ENCODE results near the gene SHC4. TPM values are rescaled to one million over a fixed set of nuclear protein-coding genes. Genes with fewer than 3 reads are reported as not detected.
A peak's percentile ranks its signal among the peaks of the same experiment; 100 is the strongest.

Gene SHC4
- total RNA-seq, 3 donors from 2014 or later, result 0.16 to 4.0 (median 1.3) TPM

- H3K36me3 ChIP-seq, result no peaks in the 10 kb centered on the region
- TF ChIP-seq POLR2AphosphoS5 (IDR thresholded peaks at IDR 0.05), result no peak
- TF ChIP-seq, protein P1, sequence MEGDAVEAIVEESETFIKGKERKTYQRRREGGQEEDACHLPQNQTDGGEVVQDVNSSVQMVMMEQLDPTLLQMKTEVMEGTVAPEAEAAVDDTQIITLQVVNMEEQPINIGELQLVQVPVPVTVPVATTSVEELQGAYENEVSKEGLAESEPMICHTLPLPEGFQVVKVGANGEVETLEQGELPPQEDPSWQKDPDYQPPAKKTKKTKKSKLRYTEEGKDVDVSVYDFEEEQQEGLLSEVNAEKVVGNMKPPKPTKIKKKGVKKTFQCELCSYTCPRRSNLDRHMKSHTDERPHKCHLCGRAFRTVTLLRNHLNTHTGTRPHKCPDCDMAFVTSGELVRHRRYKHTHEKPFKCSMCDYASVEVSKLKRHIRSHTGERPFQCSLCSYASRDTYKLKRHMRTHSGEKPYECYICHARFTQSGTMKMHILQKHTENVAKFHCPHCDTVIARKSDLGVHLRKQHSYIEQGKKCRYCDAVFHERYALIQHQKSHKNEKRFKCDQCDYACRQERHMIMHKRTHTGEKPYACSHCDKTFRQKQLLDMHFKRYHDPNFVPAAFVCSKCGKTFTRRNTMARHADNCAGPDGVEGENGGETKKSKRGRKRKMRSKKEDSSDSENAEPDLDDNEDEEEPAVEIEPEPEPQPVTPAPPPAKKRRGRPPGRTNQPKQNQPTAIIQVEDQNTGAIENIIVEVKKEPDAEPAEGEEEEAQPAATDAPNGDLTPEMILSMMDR (IDR thresholded peaks at IDR 0.05), result no peak
- no peak for TF ChIP-seq POLR2A (IDR thresholded peaks at IDR 0.05)
- peak overlapping the region; percentile 26 to 31 for H3K27ac ChIP-seq
- H3K4me3 ChIP-seq, result no peak overlapping the region
- no peaks in the 10 kb centered on the region for H3K9me3 ChIP-seq
- DNase-seq (ENCODE audit: low spot score in 2 of 2), result no peak
- H3K4me1 ChIP-seq, result no peaks in the 10 kb centered on the region
- intact Hi-C loops (cut with DNase I; ENCODE audit: low total_unique reads), result no loop called here
- H3K27me3 ChIP-seq, result no peaks in the 10 kb centered on the region
These were observed 34.7 kb downstream of the SHC4 start for GRCh38 chr15:48928877-48929538.

GRCh38 chr15:48925714-48926223 is 38.0 kb downstream of the SHC4 start:
- no peak for DNase-seq (ENCODE audit: low spot score in 2 of 2)
- Histone ChIP-seq H3K27ac (peak overlapping the region in 1 of 2 donors; percentile 8), H3K27me3 (no peaks in the 10 kb centered on the region), H3K36me3 (no peaks in the 10 kb centered on the region), H3K4me1 (no peaks in the 10 kb centered on the region), H3K4me3 (no peak overlapping the region), H3K9me3 (no peaks in the 10 kb centered on the region)
- intact Hi-C loops (cut with DNase I; ENCODE audit: low total_unique reads), result no loop called here
- TF ChIP-seq POLR2AphosphoS5 (IDR thresholded peaks at IDR 0.05) (no peak), POLR2A (IDR thresholded peaks at IDR 0.05) (no peak)
- TF ChIP-seq, protein P1 (IDR thresholded peaks at IDR 0.05), result no peak

GRCh38 chr15:48924528-48925393 is 39.0 kb downstream of the SHC4 start:
- H3K27me3 ChIP-seq, result no peaks in the 10 kb centered on the region
- no peak for DNase-seq (ENCODE audit: low spot score in 2 of 2)
- TF ChIP-seq POLR2A (IDR thresholded peaks at IDR 0.05) (no peak), POLR2AphosphoS5 (IDR thresholded peaks at IDR 0.05) (no peak)
- TF ChIP-seq, protein P1 (IDR thresholded peaks at IDR 0.05), result no peak
- no peak overlapping the region for H3K4me3 ChIP-seq
- H3K4me1 ChIP-seq, result no peaks in the 10 kb centered on the region
- no peak overlapping the region for H3K27ac ChIP-seq
- intact Hi-C loops (cut with DNase I; ENCODE audit: low total_unique reads), result no loop called here
- H3K9me3 ChIP-seq, result no peaks in the 10 kb centered on the region
- H3K36me3 ChIP-seq, result no peaks in the 10 kb centered on the region

DNA sequence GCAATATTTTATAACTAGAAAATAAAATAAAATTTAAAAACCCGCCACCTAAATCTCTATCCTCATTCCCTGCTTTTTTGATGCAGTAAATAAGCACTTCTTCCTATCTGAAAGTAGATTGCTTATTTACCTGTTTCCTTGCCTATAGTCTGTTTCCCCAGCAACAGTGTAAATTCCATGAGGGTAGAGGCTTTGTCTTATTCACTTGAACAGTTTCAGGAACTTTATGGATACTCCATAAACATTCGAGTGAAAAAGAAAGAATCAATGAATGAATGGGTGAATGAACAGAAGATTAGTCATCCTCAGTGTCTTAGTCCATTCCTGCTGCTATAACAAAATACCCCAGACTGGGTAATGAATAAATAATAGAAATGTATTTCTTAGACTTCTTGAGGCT is 41.7 kb downstream of the SHC4 start:
- H3K4me3 ChIP-seq, result no peak overlapping the region
- no peaks in the 10 kb centered on the region for H3K9me3 ChIP-seq
- TF ChIP-seq, protein P1 (IDR thresholded peaks at IDR 0.05), result no peak
- TF ChIP-seq POLR2A (IDR thresholded peaks at IDR 0.05), result no peak
- TF ChIP-seq POLR2AphosphoS5 (IDR thresholded peaks at IDR 0.05), result no peak
- H3K4me1 ChIP-seq, result no peaks in the 10 kb centered on the region
- H3K36me3 ChIP-seq, result no peaks in the 10 kb centered on the region
- intact Hi-C loops (cut with DNase I; ENCODE audit: low total_unique reads), result no loop called here
- no peak overlapping the region for H3K27ac ChIP-seq
- no peak for DNase-seq (ENCODE audit: low spot score in 2 of 2)
- H3K27me3 ChIP-seq, result no peaks in the 10 kb centered on the region

DNA sequence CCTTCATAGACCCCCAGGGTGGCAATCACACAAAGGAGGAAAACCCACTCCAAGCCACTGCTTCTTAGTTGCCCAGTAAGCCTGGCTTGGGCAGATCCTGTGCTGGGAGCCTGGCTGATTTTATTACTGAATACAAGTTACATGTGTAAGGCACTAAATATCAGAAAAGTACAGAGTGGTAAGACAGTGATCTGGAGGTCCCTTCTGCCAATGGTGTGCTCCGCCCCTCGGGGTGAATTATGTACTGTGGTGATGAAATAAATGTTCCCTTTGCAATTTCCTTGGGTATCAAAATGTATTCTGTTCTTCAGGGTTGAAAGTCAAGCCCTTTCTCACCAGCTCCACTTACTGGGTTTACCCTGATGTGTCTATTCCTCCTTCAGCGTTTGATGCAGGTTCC is 47.0 kb downstream of the SHC4 start:
- Histone ChIP-seq H3K4me1 (no peaks in the 10 kb centered on the region), H3K4me3 (no peak overlapping the region), H3K27ac (no peak overlapping the region), H3K27me3 (no peaks in the 10 kb centered on the region), H3K9me3 (no peaks in the 10 kb centered on the region), H3K36me3 (no peaks in the 10 kb centered on the region)
- TF ChIP-seq POLR2AphosphoS5 (IDR thresholded peaks at IDR 0.05), result no peak
- TF ChIP-seq, protein P1 (IDR thresholded peaks at IDR 0.05), result no peak
- TF ChIP-seq POLR2A (IDR thresholded peaks at IDR 0.05), result no peak
- intact Hi-C loops (cut with DNase I; ENCODE audit: low total_unique reads), result loop anchor here (5.0 kb wide), 1 partner anchor 801 kb away; no protein-coding TSS in a partner anchor
- no peak for DNase-seq (ENCODE audit: low spot score in 2 of 2)
